ENCODE results near the gene CDH4.

- no peak for TF ChIP-seq CTCF (IDR thresholded peaks at IDR 0.05)
- TF ChIP-seq EZH2 (IDR thresholded peaks at IDR 0.05; ENCODE audit: borderline replicate concordance, insufficient read depth, low read depth, low read length, poor library complexity, severe bottlenecking) = no peak
These were observed 555.6 kb downstream of the CDH4 start for GRCh38 chr20:61807471-61808160.

All from B cell (primary cell).